Tibial nerve (tissue), 4 donors: Measurements from ENCODE around the gene TMEM232. TPM values are rescaled to one million over a fixed set of nuclear protein-coding genes. Genes with fewer than 3 reads are reported as not detected.
"Not testable (repeated sequence)": the region's sequence is repeated elsewhere in the genome, so short reads cannot be mapped to it uniquely, and the experiment has no call there.

Experiments used
- DNase-seq, 2 donors: peaks; one replicate each; pipeline ENCODE4 v3.0.0-alpha.2; 2019; ENCODE audit warnings: low spot score in 2 of 2
- H3K27ac ChIP-seq, 4 donors: fragments of 200-600 bp; sonication (generic) in 3 of 4; one replicate each; pipeline ENCODE4 v1.5.1; 2017 to 2019; ENCODE audit warnings: mild to moderate bottlenecking in 1 of 4
- H3K27me3 ChIP-seq, 2 donors: fragments of 200-600 bp; sonication (generic) in 1 of 2; one replicate each; pipeline versions ENCODE4 v1.5.1 to v1.6.0; 2017 to 2019
- H3K36me3 ChIP-seq, 3 donors: fragments of 200-600 bp; sonication (generic); one replicate each; pipeline ENCODE4 v1.5.1; 2018 to 2019
- H3K4me1 ChIP-seq, 4 donors: fragments of 200-600 bp; sonication (generic) in 3 of 4; one replicate each; pipeline ENCODE4 v1.5.1; 2017 to 2019
- H3K4me3 ChIP-seq, 4 donors: fragments of 200-600 bp; sonication (generic) in 3 of 4; one replicate each; pipeline ENCODE4 v1.5.1; 2017 to 2019; ENCODE audit warnings: mild to moderate bottlenecking in 1 of 4, moderate library complexity in 1 of 4
- H3K9me3 ChIP-seq, 4 donors: fragments of 200-600 bp; sonication (generic) in 3 of 4; one replicate each; pipeline ENCODE4 v1.5.1; 2017 to 2019
- EP300 ChIP-seq, 2 donors: sonication (generic); formaldehyde crosslinking; IDR thresholded peaks; one replicate each; pipeline ENCODE4 v1.6.1; 2017; ENCODE audit warnings: antibody characterized with exemption in 2 of 2, mild to moderate bottlenecking in 1 of 2
- POLR2A ChIP-seq, 2 donors: fragments of 450-650 bp; IDR thresholded peaks; one replicate each; pipeline ENCODE4 v1.6.1; 2017; ENCODE audit warnings: antibody characterized with exemption in 2 of 2, mild to moderate bottlenecking in 2 of 2, moderate library complexity in 2 of 2
- WGBS, 2 donors: methylation state at CpG; one replicate each; pipeline ENCODE4 v1.1.5; 2018; 5-methylcytosine and 5-hydroxymethylcytosine counted together
- total RNA-seq, 4 donors: library from RNA; depleted of rRNA; stranded (reverse); fragments of >200 nt; gene quantifications; one replicate each; pipeline ENCODE4 v1.1.0, GENCODE V29; 2016
- TF ChIP-seq, protein P1 (sequence below), 5 experiments: fragments of 200-600 bp in 3 of 5; fragments of 450-650 bp in 2 of 5; sonication (generic) in 3 of 5; IDR thresholded peaks; one replicate each; pipeline ENCODE4 v1.5.1; 2016 to 2019; ENCODE audit warnings: antibody characterized with exemption in 5 of 5, mild to moderate bottlenecking in 3 of 5, moderate library complexity in 2 of 5

Gene TMEM232
- total RNA-seq, 4 donors from 2014 or later: 1.7 to 14.4 (median 4.1) TPM

DNA sequence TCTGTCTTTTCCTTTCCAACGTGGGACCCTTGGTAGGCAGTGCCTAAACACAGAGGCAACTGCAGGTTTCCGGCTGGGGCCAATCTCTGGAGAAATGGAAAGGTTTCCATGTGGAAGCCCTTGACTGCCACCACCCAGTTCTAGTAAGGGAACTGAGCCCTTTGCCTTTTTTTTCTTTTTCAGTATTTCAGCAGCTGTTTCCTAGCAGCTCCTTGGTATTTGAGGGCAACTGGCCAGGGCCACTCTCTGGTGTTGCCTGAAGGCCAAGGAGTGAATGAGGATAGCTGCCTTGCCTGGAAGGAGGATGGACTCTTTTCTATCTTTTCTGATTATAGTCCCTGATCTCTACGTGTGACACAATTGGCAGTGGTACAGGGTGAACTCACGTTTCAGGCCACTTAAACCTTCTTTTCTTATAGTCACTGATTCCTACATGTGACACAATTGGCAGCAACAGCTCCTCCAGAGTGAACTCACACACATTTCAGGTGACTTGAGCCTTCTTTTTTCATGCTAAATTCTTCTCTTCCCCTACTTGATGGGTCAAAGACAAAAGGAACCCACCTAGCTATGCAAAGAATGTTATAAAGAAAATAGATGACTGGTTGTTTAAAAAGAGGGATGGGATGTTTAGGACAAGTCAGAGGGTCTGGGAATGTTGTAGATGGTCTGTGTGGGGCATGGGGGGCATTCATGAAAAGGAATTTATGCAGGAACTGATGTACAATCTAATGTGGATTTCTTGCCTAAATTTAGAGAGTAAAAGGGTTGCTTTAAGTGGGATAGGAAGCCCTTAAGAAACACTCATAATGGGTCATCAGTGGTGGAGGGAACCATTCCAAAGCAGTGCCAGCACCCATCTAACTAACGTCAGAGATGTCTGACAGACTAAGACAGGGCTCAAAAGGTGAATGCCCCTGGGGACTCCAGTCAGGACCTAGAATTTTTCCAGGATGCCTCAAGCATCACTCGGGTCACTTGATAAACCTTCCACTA is 190.1 kb downstream of the TMEM232 start:
- no peak overlapping the region for H3K4me3 ChIP-seq
- H3K36me3 ChIP-seq: no peaks in the 10 kb centered on the region
- no peaks in the 10 kb centered on the region for H3K27me3 ChIP-seq
- no peak overlapping the region for H3K27ac ChIP-seq
- H3K9me3 ChIP-seq: no peaks in the 10 kb centered on the region
- H3K4me1 ChIP-seq: peaks cover 0 to 3% (median 0%) of the 10 kb centered on the region in 4 donors
- WGBS, 2 donors: 42 to 47% methylated on average over 6 of the region's 6 CpGs
- TF ChIP-seq, protein P1, sequence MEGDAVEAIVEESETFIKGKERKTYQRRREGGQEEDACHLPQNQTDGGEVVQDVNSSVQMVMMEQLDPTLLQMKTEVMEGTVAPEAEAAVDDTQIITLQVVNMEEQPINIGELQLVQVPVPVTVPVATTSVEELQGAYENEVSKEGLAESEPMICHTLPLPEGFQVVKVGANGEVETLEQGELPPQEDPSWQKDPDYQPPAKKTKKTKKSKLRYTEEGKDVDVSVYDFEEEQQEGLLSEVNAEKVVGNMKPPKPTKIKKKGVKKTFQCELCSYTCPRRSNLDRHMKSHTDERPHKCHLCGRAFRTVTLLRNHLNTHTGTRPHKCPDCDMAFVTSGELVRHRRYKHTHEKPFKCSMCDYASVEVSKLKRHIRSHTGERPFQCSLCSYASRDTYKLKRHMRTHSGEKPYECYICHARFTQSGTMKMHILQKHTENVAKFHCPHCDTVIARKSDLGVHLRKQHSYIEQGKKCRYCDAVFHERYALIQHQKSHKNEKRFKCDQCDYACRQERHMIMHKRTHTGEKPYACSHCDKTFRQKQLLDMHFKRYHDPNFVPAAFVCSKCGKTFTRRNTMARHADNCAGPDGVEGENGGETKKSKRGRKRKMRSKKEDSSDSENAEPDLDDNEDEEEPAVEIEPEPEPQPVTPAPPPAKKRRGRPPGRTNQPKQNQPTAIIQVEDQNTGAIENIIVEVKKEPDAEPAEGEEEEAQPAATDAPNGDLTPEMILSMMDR (IDR thresholded peaks at IDR 0.05): no peak
- TF ChIP-seq POLR2A (IDR thresholded peaks at IDR 0.05) (no peak), EP300 (IDR thresholded peaks at IDR 0.05) (no peak)
- DNase-seq: no peak

DNA sequence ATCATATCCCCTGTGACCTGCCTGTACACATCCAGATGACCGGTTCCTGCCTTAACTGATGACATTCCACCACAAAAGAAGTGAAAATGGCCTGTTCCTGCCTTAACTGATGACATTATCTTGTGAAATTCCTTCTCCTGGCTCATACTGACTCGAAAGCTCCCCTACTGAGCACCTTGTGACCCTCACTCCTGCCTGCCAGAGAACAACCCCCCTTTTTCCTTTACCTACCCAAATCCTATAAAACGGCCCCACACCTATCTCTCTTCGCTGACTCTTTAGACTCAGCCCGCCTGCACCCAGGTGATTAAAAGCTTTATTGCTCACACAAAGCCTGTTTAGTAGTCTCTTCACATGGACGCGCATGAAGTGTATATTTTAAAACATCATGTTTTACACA is 191.3 kb downstream of the TMEM232 start:
- DNase-seq, H3K4me3 ChIP-seq, H3K9me3 ChIP-seq, H3K4me1 ChIP-seq, H3K27ac ChIP-seq, H3K27me3 ChIP-seq, H3K36me3 ChIP-seq: not testable (repeated sequence)
- WGBS, 2 donors: 85 to 87% methylated on average over 7 of the region's 7 CpGs

DNA sequence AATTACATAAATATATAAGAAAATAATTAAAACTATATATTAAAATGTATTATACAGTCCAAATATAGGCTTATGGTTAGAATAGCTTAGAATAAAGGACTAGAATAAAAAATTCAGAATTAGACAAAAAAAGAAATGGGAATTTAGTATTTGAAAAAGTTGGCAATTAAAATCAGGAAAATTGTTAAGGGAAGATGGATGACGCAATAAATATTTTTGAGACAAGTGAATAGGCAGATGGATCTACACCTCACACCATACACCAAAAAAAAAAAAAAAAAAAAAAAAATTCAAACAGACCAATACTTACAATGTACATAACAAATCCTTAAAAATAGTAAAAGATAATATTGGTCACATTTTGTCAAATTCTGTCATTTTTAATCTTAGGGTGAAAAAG is 200.7 kb downstream of the TMEM232 start:
- H3K9me3 ChIP-seq: peaks cover 0 to 11% (median 4%) of the 10 kb centered on the region in 4 donors
- H3K4me3 ChIP-seq: no peak overlapping the region
- H3K36me3 ChIP-seq: no peaks in the 10 kb centered on the region
- H3K27me3 ChIP-seq: no peaks in the 10 kb centered on the region
- no peak overlapping the region for H3K27ac ChIP-seq
- DNase-seq: no peak
- WGBS, 2 donors: 97 to 100% methylated on average over 1 of the region's 1 CpG
- H3K4me1 ChIP-seq: no peaks in the 10 kb centered on the region
- no peak for TF ChIP-seq EP300 (IDR thresholded peaks at IDR 0.05)
- no peak for TF ChIP-seq POLR2A (IDR thresholded peaks at IDR 0.05)
- TF ChIP-seq, protein P1 (IDR thresholded peaks at IDR 0.05): no peak

DNA sequence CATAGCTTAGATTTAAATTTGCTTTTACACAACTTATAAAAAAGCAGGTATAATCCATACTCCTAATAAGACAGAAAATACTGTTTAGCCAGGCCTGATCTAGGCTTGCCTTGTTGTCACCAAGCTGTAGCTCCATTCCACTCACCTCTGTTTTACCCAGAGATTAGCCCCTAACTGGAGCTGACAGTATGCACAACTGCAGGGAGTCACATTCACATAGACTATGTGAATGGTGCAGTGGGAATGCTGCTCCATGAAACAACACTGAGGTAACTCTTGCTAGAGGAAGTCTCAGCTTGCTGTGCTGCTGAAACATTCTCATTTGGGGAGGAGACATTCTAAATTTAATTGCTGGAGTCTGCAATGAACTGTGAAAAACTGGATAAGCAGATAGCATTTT is 209.1 kb downstream of the TMEM232 start:
- no peaks in the 10 kb centered on the region for H3K4me1 ChIP-seq
- H3K36me3 ChIP-seq: no peaks in the 10 kb centered on the region
- peaks cover 0 to 13% (median 4%) of the 10 kb centered on the region in 4 donors for H3K9me3 ChIP-seq
- no peak overlapping the region for H3K4me3 ChIP-seq
- H3K27ac ChIP-seq: no peak overlapping the region
- DNase-seq: no peak
- no peaks in the 10 kb centered on the region for H3K27me3 ChIP-seq
- TF ChIP-seq POLR2A (IDR thresholded peaks at IDR 0.05) (no peak), EP300 (IDR thresholded peaks at IDR 0.05) (no peak)
- TF ChIP-seq, protein P1 (IDR thresholded peaks at IDR 0.05): no peak

DNA sequence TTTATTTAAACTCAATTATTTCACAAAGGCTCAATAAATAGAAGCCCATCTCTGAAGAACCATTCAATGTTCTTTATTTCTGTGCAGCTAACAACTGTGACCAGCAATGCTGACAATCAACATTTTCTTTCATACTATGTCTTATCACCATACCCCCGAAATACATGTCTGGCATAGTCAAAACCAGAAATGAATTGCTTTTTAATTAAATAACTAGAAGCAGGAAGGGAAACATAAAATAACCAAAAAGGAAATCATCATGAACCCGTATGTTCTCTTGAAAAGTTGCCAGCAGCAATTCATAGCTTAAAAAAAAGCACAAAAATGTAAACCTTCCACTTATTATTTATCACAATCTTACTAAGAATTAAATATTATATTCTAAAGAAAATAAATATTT is 212.4 kb downstream of the TMEM232 start:
- no peaks in the 10 kb centered on the region for H3K4me1 ChIP-seq
- 43 to 50% methylated on average over 2 of the region's 2 CpGs for WGBS, 2 donors
- no peak overlapping the region for H3K27ac ChIP-seq
- TF ChIP-seq, protein P1 (IDR thresholded peaks at IDR 0.05): no peak
- TF ChIP-seq POLR2A (IDR thresholded peaks at IDR 0.05): no peak
- no peak for TF ChIP-seq EP300 (IDR thresholded peaks at IDR 0.05)
- no peak for DNase-seq
- H3K9me3 ChIP-seq: no peaks in the 10 kb centered on the region
- no peaks in the 10 kb centered on the region for H3K36me3 ChIP-seq
- H3K27me3 ChIP-seq: no peaks in the 10 kb centered on the region
- no peak overlapping the region for H3K4me3 ChIP-seq
